T-helper 2 cell treated with Interferon-gamma antibody and Interleukin-4, amounts not matched to agents 100 ng/mL and 5 ng/mL, for 36 hours (primary cell): ENCODE results near the gene SLC2A6. TPM values are rescaled to one million over a fixed set of nuclear protein-coding genes. Genes with fewer than 3 reads are reported as not detected.

Experiments used
- intact Hi-C: fragments of 100-400 bp; cut with micrococcal nuclease; formaldehyde crosslinking; loops from one replicate; pipeline ENCODE4 v1.15.1; 2023
- total RNA-seq: library from RNA; stranded (reverse); gene quantifications from 2 replicates; pipeline ENCODE4 v1.2.3, GENCODE V29; 2022

The SLC2A6 gene
- total RNA-seq, 1 donor from 2014 or later = 2.6 TPM

DNA sequence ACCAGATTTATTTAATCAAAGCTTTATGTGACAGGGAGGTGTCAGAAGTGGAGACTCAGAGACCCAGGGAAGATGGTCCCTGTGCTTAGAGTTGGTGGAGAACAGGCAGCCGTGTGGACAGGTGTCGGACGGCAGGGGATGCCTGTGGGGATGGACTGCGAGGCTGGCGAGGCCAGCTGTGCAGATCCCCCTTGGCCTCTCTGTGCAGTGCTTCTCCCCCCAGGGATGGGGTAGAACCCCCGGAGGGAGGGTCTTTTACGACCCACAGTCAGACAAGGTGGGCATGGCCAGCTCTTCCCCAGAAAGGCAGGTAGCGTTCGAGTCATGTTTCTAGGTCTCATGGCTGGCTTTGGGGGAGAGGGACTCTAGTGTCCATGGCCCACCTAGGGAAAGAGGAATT lies 4.7 kb upstream of the SLC2A6 start:
- intact Hi-C loops = no loop called here

DNA sequence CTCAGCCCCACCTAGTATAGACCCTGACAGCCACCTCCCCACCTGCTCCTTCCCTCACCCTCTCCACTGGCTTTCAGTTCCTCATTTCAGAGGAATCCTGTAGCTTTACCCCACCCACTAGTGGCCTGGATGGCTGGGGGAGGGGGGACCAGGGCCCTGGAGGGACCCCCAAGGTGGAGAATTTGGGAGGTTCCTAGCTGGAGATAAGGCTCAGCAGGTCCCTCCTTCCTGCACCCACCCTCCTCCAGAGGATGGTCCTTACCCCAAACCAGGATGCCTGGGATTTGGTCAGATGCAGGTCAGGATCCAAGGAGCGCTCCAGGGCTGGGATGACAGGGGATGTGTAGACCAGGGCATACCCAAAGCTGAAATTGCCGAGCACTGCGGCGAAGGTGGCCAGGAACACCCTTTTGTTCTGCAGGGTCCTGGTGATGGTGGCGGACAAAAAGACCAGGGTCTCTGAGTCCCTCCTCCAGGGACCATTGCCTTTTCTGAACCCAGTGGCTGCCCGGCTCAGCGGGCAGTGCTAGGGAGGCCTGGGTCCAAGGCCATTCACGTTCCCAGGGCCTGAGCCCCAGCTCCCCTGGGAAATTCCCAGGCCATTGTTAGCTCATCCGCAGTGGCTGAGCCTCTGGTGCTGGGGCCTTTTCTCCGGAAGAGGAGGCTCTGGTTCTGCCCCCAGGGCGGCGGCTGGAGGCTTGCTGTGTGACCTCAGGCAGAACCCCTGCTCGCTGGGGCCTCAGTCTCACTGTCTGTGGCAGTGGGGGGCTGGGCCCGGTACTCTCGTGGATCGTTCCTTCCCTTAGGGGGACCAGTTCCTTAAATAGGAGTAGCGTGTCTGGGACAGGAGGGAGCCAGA lies 678 bp downstream of the SLC2A6 start:
- intact Hi-C loops = loop anchor here (2.0 kb wide), 1 partner anchor 19 kb away; the partner anchor contains the start of gene CACFD1

DNA sequence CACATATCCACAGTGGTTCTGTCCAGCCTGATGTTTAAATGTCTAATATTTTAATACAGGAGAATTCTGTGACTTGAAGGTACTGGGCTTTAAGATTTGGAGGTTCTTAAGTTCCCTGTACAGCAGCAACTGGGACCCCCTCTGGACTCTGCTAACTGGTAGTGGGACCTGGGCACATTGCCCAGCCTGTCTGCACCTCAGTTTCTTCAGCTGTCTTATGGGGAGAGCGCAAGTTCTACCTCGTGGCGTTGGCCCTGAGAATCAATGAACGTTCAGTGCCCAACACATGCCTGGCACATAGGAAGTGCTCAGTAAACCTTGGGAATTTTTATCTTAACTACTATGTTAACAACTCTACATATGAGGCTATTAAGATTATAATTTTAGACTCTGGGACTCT lies 1.4 kb downstream of the SLC2A6 start:
- intact Hi-C loops = no loop called here

DNA sequence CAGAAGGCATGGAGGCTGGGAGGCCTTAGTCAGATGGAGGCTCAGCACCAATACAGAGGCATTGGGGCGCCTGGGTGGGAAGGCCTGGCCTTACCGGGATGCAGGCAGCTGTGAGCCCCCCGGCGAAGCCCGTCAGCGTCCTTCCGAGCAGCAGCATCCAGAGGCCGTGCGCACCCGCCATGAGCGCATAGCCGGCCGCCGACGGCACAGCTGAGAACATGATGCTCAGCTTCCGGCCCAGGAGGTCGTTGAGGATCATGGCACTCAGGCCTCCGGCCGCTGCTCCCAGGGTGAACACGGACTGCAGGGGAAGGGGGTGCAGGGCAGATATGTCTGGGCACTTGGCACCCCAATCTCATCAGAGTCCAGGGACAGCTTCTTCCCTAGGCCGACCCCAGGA lies 2.0 kb downstream of the SLC2A6 start:
- intact Hi-C loops = no loop called here

DNA sequence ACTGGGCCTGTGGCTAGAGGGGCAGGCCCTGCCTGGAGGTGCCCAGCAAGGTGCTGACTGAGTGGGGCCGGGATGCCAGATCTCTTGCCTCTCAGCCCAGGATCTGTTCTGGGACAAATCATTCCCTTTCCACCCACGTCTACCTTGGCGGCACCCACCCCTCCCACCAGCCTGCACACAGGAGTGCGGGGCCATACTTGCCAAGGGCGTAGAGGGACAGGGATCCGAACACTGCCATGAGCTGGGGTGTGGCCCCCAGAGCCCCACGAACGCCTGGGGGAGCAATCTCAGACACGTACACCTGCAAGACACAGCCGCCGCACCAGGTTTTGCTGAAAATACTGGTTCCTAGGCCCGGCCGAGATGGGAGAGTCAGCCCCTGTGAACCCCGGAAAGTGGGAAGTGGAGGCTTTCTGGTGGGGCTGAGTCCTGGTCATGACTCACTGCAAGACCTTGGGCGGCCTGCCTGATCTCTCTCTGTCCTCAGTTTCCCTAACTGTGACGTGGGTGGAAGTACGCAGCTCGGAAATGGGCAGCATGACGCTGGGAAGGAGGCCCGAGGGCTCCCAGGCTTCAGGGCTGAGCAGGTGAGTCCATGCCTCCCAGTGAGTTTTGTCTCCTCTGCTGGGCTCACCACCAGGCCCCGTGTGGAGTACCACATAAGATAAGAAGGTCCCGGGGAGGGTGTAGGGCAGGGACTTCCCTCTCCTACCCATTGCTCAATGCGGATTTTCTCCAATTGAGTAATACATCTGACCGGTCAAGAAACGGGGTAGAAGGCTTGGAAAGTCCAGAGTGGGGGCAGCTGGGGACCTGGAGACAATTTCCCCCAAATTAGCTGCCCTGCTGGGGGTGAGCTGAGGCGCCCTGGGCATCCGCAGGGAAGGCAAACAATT lies 2.6 kb downstream of the SLC2A6 start:
- intact Hi-C loops = no loop called here

DNA sequence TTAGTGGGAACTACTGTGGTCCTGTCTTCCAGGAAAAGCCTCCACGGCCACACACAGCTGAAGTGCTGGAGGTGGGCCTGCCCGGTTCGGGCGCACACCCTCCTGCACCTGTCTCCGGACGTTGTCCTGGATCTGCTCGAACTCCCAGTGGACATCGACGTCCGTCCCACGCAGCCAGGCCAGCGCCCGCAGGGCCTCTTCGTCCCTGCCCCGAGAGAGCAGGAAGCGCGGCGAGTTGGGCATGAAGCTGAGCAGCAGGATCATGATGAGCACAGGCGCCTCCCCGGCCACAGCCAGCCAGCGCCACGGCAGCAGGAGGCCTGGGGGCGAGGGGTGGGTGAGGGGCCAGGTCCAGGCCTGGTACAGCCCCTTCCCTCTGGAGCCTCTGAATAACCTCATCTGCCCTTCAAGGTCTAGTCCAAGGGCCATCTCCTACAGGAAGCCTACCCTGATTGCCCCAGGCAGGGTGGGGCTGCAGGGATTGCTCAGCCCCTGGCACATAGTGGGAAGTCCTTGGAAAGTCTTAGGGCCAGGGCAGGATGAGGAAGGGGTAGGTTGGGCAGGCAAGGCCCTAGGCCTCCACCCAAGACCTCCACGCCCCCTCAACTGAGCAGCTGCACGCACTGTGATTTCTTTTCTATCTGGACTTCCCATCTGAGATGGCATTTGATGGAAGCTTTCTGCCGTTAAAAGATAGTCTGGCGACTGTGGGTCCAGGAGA lies 3.4 kb downstream of the SLC2A6 start:
- intact Hi-C loops = no loop called here

DNA sequence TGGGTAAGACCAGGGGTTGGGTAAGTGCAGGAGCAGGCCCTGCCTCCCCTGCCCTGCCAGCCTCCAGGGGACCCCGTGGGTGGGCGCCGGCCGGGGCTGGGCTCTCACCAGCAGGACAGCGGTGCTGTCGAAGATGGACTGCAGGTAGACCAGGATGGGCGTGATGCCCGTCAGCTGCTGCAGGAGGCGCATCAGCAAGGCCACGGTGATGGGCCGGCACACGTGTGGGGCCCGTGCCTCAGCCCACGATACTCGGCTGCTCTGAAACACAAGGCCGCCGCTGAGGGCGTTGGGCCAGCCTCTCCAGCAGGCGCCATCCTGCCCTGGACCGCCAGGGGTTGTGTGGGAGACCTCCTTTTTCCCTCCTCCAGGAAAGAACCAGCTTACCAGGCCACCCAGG lies 4.0 kb downstream of the SLC2A6 start:
- intact Hi-C loops = no loop called here

DNA sequence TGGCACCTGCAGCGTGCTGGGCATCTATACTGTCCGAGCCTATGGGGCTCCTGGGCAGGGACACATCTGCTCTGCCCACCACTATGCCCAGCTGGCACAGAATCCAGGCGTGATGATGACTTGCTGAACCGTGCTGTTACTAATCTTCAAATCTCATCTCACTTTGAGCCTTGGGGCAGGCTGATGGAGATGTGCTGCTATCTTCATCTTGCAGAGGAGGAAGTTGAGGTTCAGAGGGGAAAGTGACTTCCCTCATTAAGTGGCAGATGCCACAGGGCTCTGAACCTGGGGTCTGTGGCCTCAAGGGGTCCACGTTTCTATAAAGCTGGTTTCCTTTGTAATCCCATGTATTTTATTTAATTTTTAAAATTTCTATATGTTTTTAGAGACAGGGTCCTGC lies 4.7 kb downstream of the SLC2A6 start:
- intact Hi-C loops = no loop called here

DNA sequence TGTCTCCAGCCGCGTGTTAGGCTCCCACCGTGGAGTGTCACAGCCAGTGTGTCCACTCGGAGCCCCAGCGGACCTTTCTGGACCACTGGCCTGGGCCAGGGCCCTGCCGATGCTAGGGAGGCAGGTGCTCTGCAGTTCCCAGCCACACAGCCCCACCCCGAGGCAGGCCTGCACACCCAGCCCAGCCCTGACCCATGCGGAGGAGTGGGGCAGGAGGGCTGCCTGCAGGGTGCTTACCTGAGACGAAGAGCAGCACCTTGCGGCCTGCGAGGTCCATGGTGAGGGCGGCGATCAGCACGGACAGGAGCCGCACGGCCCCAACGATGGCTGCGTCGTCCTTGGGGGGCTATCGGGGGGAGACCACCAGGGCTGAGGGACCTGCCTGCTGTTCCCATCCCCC lies 5.2 kb downstream of the SLC2A6 start:
- intact Hi-C loops = no loop called here

DNA sequence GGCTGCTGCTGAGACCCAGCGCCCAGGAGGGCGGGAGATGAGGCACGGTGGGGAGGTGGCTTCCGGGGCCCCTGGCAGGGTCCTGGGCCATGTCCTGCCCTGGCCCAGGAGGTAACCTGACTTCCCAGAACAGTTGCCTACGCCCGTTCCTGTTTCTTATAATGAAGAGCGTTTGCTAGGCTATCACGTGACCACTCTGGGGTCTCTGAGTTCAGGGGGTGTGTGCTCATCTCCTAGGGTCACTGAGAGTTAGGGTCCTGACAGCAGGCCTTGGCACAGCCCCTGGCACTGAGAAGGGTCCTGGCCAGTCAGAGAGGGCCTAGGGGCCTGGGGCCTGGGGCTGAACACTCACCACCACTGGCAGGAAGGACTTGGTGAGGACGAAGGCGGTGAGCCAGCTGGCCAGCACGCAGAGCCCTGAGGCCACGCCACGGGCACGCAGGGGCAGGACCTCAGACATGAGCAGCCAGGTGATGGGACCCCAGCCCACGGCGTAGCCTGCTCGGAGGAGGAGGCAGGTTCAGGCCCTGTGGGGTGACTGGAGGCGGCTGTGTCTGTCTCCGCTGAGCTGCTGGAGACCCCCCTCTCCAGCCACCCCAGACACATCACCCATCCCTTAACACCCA lies 6.0 kb downstream of the SLC2A6 start:
- intact Hi-C loops = no loop called here

DNA sequence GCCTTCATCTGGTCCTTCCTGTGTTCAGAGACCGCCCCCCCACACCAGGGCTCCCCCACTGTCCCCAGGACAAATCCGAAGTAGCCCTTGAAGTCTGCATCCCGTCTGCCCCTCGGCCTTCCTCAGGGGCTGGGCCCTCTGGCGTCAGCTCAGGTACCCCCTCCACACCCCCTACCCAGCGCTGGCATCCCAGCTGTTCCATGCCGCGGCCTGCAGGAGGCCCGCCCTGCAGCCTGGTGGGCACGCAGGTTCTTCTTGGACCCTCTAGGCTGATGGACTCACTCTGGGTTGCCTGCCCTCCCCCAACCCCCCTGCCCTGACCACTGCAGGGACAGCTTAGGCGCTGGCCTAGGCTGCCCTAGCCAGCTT lies 6.6 kb downstream of the SLC2A6 start:
- intact Hi-C loops = no loop called here

DNA sequence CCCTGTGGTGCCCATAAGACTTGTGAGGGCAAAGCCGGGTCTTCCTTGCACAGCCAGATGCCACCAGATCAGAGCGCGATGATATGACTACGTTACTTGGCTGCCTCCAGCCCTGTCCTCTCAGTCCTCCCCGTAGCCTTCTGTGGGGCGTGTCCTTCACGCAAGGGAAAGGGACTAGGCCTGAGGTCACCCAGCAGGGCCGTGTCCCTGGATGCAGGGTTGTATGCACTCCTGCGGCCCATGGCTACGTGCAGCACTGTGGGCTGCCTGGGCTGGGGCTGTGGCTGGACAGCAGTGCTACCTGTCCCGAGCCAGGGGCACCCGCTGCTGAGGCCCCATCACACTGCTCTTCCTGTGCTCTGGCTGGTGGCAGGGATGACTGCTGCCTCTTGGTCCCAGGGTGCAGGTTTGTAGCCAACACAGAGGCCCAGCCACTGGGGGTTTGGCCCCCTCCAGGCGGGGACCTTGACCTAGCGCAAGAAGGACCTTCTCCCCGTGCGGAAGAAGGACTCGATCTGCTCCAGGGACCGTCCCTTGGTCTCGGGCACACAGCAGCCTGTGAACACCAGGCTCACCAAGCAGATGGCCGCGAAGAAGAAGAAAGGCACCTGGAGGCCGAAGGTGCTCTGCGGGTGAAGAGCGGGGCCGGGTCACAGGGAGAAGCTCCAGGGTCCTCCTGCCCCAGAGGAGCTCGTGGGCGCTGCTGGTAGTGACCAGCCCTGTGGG lies 7.2 kb downstream of the SLC2A6 start:
- intact Hi-C loops = no loop called here

DNA sequence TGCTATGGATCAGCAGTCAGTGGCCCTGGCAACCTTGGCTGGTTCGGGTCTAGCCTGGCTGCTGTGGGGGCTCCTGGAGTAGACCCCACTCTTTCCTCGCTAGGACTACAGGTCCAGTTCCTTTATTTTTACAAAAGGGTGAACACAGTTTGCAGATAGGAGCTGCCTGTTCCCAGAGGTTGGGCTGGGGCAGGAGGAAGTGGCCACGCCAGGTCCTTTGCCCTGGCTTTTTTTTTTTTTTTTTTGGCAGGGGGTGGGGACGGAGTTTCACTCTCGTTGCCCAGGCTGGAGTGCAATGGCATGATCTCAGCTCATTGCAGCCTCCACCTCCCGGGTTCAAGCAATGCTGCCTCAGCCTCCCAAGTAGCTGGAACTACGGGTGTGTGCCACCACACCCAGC lies 7.9 kb downstream of the SLC2A6 start:
- intact Hi-C loops = no loop called here

DNA sequence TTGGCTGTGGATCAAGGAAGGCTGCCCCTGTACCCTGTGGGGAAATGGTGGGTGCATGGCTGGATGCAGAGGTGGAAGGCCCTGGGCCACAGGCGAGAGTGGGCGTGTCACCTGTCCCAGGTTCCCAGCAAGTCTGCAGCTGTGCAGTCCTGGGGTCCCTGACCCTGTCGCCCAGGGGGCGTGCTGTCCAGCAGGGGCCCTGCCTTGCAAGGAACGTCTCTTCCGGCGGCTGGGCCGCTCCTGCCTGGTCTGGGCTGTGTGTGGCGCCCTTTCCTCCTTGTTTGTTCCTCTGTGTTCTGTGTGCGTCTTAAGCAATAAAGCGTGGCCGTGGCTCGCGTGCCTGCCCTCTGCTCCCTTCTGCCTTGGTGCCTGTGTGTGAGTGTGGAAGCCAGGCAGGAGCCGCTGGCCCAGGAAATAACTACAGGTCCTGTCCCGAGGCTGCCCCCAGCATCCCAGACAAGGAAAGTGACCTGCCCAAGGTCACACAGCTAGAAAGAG lies 8.4 kb downstream of the SLC2A6 start:
- intact Hi-C loops = no loop called here

DNA sequence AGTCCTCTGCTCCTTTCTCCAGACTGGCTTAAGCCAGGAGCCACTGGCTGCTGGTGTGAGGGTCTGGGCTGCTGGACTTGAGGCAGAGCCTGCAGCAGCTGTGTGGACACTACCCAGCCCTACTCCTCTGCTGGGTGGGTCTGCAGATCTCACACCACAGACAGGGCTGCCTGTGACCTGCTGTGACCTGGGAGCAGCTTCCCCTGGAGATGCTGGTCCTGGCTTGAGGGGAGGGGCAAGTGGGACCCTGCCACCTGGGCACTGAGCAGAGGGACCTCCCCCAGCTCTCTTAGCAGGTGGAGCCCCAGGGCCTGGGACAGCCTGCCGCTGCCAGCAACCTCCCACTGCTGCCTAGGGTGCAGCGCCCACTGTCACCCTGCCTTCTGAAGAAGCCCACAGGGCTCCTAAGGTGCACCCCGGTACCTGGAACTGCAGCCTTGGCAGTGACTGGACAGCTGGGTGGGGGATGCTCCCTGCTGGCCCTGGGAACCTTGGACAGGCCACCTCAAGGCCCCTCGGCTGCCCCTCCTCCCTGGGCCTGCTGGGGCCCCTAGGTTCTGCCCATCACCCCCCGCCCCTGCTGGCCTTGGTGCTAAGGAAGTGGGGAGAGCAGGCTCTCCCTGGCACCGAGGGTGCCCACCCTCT lies 10.0 kb downstream of the SLC2A6 start:
- intact Hi-C loops = no loop called here

DNA sequence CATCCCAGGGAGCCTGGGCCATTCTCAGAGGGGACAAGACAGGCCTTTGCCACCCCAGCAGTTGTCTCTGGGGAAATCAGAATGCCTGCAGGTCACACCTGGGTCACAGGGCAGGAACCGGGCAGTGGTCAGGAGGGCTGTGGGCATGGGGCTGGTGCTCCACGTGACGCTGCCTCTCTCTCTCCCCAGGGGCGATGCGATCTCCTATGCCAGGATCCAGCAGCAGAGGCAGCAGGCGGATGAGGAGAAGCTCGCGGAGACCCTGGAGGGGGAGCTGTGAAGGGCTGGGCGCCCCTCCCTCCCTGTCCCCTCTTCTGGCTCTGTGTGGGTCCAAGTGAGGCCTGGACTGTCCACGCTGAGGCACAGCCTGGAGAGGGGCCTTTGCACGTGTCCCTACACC lies 10.5 kb downstream of the SLC2A6 start:
- intact Hi-C loops = no loop called here

DNA sequence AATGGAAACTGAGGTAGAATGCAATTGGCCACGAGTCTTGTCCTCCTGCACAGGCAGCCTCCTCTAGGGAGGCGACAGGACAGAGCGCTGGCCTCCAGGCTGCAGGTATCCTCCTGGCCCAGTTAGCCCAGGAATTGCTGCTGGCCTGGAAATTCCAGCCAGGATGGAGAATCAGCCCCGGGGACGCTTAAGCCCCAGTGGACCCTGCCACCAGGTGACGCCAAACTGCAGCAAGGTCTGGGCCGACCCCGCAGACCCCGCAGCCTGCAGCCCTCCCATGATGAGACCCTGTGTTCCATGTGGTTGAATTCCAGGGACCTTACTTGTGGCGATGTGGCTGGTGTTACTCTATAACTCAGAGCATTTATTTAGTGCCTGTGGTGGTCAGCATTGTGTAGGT lies 11.8 kb downstream of the SLC2A6 start:
- intact Hi-C loops = no loop called here

DNA sequence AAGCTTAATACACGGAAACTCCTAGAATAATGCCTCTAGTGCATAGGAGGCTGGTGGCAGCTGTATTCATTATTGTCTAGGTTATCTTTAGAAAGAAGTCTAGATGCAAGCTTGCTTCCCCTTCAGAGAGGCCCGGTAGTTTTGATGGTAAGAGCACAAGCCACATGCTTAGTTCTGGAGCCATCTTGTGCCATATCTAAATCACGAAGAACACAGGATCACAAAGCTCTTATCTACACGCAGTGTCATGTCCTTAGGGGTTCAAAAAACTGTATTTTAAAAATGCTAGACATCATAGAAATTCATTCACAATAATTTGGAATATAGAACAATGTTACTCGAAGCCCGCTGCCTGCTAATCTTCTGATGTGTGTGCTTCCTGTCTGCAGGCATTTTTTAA lies 12.9 kb downstream of the SLC2A6 start:
- intact Hi-C loops = no loop called here

DNA sequence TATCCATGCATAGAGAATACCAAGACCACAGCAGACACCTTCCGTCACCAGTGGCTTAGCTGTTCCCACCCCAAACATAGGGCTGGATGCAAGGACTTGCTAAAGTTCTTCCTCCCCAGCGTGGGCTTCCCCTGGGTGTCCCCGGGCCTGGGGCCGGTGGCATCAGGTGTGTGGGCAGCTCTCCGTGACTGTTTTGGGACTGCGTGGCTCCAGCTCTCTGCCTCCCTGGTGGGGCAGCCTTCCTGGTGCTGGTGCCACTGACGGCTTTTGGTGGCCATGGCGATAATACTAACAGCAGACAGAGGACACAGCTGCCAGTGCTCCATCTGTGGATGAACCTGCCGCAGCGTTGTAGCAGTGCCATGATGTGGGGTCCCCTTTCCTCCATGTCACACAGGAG lies 14.3 kb downstream of the SLC2A6 start:
- intact Hi-C loops = no loop called here
